GM21515 (cell line): ENCODE data around the gene MPO.

Experiments
- ATAC-seq: cut with Tn5 transposase; IDR thresholded peaks from one replicate; pipeline ENCODE4 v1.9.1; 2021; ENCODE audit not compliant: unreplicated experiment

The MPO gene

DNA sequence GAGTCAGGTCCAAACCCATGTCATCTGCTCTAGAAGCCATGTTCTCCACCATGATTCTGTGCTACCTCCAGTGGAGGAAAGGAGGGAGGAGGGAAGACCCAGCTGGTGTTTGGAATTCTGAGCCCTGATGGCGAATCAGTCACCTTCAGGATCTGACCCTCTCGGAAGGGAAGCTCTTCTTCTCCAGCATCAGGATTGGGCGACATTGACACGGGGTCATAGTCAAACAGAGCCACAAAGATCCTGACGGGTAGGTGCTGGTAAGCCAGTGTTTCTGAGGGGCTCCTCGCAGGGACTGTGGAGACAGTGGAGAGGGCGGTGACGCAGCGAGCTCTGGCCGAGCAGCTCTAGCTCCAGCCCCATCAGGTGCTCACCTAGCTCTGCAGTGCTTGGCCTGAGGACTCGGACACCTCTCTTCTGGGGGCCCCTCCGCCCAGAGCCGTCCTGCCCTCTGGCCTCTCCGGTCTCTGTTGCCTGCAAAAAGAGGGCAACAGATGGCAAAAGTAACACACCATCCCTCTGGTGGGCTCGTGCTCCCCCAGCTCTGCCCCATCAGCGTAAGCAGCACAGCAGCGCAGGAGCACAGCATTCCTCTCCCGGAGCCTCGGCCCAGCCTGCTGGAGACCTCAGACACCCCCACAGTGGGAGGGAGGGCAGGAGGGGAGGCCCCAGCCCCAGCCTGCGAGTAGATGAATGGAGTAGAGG, 26.9 kb upstream of the MPO start:
- no peak for ATAC-seq

DNA sequence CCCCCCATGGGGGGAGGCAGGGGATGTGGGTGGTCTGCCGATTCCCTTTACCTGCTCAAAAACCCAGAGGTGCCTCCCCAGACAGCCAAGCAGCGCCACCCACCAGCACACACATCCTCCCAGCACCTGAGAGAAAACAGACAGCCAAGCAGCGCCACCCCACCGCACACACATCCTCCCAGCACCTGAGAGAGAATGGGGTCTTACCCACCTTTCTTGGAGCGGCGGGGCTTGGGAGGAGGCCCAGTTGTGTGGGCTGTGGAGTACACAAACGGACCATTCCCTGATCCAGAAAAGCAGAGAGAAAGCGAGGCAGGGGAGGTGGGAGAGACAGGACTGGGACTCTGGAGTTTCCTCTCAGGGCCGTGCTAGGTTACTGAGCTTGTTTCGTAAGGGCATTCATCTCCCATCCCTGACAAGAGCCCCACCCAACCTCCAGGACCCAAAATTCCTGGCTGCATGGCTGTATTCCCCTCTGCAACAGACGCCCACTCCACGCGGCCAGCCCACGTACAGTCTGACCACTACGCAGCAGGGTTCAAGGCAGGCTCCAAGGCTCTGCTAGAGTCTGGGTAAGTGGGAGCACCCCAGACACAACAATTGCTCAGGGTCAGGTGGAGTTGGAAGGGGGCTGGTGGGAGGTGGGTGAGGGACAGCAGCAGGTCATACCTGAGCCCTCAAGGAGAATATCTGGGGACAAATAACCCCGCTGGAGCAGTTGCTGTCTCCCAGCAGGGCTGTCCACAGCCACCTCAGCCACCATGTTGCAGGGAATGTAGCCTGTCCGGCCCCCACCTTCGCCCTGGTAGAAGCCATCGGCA, 25.6 kb upstream of the MPO start:
- ATAC-seq = no peak

DNA sequence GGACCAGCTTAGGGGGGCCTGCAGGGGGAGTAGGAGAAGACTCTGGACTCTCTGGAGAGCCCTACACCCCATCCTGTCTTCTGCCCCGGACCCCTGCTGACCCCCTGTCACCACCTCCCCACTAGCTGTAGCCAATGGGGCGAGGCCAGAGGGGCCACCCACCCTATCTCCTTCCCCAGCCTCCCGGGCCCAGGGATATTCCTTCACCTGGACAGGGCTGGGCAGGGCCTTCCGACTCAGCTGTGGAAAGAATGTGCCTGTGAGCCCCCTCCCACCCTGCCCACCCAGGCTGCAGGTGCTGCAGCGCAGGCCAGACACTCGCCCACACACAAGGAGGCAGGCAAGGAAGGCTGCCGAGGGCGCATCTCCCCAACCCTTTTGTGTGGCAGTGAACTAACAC, 24.9 kb upstream of the MPO start:
- no peak for ATAC-seq

DNA sequence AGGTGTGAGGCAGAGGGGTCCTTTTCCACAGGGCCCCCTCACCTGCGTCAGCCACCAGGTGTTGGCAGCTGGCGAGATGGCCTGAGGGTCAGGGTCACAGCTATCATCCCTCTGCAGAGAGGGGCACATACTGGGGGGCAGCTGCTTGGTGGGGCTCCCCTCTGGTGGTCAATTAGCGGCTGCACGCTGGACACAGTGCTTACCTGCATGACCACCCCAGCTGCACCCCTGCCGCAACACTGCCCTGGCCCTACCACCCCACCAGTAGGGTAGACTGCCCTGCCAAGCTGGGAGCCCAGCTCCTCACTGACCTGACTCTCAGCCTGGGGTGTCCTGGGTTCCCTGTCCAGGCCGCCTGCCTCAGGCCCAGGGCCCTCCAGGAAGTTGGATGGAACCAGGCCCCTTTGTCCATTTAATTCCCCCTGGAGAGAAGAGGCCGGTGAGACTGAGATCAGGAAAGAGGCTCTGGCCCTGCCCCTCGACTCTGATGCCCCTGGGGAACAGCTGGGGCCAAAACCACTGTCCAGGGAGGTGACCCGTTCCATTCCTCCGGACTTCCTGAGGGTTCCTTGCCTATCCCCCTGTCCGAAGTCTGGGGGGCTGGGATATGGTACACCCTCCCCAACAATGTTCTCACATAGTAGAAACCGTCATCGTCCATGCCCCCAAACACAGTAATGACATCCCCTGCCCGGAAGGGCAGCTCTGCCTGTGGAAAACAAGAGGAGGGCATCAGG, 24.2 kb upstream of the MPO start:
- no peak for ATAC-seq

DNA sequence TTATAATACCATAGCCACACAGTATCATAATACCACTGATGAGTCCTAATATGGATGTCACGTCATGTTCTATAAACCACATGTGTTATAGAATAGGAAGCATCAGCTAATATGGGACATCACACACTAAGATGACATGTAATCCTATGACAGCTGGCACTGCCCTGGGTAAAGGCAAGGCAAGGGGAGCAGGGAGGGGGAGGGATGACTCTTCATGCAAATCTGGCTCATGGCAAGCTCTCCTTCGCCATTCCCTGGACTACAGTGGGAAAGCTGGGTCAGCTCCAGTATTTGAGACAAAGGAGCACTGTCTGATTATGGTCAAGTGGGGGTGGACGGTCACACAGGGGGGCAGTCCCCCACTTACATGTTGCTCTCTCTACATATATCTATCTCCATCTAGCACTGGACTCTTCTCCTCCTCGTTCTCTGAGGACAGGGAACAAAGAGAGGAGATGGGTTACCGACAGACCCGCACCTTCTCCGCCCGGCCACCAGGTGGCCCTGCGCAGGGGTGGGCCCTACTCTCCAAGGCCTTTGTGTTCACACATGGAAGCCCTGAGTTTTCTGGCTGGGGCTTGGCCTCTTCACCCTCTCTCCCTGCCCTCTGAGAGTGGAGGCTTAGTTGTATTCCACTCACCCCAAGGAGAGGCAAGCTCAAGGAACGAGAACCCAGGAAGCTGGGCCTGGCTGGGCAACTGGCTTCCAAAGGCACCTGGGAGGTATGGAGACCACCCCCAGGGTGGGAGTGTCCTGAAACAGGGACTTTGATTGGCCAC, 23.4 kb upstream of the MPO start:
- ATAC-seq = no peak

DNA sequence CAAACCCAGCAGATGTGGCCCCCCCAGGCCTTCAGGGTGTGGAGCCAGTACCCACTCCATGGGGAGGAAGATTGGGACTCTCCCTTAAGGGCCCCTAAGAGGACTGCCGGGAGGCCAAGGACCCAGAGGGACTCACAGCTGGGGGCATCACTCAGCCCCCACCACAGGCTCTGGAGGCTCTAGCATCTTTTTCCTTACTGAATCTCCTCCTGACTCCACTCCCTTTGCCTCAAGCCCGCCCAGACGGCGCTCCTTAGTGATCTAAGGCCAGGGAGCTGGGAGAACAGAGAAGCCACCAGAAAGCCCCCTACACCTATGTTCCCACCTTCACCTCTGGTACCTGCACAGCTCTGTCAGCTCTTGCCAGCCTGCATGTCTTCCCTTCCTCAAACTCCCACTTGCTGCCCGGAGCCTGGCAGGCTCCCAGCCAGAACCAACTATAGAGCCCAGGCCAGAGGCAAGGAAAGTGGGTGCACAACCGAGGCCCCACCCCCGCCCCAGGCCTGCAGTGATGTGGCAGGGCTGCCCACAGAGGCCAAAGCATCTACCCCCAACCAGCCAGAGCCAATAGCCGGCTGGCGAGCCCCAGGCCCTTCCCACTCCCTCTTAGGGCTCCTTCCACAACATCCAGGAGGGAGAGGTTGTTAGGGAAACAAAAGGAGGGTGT, 22.3 kb upstream of the MPO start:
- ATAC-seq = no peak

DNA sequence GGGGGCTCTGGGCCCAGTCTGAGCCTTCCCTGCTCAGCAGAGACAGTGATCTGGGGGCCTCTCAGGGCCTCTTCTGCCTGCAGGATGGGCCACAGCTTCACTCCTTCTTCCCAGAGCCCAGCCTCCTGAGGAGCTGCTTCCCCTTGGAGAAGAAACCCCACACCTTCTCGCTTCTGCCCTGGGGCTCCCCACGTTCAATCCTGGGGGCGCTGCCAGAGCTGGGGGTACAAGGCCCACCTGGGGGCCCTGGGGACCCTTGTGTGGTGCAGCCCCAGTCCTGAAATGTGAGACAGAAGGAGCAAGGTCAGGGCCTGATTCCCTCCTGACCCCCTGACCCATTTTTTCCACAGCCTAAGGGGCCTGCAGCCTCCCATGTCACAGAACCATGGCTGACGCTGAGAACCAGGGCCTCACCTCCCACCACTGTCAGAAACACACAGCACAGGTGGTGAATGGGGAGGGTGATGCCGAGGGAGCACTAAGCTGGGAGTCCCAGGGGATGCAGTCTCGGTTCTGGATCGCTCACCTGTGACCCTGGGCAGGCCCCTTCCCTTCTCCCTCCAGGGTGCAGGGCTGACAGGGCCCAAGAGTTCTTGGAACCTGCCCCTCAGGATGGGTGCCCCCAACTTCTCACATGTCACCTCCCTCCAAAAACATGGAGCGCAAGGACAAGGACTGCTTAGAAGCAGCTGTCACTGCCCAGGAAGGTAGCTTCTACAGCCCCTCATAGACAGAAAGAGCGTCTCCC, 21.6 kb upstream of the MPO start:
- no peak for ATAC-seq

DNA sequence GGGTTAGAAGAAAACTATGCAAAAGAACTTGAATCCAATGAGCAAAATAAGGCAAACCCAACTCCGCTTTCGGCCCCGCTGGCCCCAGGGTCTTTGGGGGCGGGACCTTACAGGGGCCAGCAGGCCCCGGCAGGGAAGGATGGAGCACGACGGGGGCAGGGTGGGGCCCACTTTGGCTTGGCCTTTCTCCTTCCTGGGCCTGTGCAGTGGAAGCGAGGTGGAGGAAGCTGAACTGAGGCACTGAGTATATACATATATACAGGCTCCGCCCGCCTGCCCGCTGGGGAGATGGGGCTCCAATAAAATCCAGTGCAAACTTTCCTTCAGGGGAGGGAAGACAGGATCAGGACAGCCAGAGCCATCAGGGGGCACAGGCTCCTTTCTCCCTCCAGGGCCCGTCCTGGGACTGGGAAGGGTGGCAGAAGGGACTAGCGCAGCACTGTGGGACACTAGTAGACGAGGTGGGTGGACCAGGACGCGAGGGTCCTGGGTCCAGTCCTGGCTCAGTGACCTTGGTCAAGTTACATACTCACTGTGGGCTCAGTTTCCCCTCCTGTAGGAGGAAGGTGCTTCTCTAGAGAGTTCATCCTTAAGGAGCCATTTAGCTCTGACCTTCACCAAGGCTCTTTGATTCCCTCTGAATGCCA, 20.9 kb upstream of the MPO start:
- no peak for ATAC-seq

DNA sequence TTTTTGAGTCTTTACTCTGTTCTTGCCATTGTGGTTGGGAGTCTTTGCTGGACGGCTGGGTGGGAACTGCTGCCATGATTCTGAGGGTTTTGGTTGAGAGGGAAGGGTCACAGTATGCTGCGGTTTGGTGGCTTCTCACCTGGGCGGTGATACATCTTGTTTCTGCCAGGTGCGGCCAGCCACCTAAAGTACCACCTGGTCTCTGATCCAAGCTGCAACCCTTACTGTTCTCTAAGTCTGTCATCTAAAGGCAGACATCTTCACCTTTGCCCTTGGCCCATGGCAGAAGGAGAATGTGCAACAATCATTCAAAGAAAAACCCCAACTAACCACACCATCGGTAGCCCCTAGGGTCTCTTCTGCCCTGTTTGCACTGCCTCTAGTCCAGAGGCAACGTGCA, 19.6 kb upstream of the MPO start:
- no peak for ATAC-seq

DNA sequence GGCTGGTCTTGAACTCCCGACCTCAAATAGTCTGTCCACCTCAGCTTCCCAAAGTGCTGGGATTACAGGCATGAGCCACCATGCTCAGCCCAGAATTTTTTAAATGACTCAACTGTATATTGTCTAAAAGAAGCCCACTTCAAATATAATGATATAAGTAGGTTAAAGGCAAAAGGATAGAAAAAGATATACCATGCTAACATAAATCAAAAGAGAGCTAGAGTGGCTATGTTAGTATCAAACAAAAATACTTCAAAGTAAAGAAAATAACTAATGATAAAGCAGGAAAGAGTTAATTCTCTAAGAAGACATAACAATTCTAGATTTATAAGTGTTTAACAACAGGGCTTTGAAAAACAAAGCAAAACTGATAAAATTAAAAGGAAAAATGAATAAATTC, 13.3 kb upstream of the MPO start:
- no peak for ATAC-seq

DNA sequence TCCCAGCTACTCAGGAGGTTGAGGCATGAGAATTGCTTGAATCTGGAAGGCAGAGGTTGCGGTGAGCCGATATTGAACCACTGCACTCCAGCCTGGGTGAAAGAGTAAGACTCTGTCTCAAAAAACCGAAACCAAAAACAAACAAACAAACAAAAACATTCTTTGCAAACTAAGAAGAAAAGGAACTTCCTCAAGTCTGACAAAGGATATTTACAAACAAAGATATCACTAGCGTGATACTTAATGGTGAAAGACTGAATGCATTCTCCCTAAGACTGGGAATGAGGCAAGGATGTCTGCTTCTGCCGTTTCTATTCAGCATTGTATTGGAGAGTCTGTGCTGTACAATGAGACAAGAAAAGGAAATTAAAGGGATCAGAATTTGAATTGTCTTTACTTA, 10.5 kb upstream of the MPO start:
- no peak for ATAC-seq

DNA sequence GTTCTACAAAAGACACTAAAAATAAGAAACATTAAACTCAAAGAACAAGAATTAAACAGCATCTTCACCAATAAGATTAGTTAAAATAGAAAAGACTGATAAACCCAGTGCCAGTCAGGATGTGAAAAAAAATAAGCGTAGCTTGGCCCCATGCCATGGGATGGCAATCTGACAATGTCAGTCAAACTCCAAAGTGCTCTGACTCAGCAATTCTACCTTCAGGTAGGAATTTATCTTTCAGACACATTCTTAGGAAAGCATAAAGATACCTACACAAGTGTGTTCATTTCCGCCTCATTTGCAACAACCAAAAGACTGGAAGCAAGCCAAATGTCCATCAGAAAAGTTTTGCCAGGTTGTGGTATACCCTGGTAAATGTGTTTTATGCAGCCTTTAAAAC, 9.1 kb upstream of the MPO start:
- no peak for ATAC-seq

DNA sequence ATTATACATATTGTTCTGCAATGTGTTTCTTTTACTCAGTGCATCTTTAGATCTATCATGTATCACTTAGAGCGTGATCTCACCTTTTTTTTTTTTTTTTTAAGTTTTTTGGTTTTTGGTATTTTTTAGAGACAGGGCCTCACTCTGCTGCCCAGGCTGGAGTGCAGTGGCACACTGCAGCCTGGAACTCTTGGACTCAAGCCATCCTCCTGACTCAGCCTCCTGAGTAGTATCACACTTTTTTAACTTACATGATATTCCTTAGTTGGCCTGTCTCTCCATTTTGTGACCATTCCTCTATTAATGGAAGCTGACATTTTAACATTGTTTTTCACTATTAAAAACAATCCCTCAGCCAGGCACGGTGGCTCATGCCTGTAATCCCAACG, 4.7 kb upstream of the MPO start:
- ATAC-seq = no peak

DNA sequence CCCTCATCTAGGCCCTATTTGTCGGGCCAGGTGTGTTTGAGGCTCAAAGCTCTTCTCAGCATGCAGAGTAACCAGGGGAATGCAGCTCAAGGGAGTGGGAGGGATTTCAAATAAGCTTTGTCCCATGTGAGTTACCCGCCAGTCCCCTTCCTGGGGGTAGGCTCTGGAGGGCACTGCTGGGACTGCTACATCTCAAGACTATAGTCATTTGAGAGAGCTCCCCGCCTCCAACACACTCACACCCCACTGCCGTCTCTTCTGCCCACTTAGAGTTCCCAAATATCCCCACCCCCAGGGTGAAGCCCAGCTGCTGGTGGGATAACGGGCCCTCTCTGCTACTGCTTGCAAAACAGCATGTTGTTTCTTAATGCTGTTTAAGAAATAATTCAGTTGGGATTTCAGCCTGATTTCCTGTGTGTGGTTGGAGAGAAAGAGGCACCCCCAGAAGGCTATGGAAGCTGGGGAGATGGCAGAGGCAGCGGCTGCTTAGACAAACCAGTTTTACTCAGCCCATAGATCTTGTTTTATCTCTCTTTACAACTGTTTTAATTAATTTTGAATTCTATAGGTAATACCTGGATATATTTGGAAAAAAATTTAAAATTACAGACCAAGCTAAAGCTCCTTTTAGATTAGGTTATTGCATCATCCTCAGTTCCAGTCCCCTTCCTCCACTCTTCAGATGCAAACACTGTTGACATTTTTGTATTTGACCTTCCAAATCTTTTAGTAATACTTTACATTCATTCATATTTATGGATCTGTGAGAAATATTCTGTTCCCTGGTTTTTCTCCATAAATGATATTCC, 4.1 kb upstream of the MPO start:
- ATAC-seq = no peak

DNA sequence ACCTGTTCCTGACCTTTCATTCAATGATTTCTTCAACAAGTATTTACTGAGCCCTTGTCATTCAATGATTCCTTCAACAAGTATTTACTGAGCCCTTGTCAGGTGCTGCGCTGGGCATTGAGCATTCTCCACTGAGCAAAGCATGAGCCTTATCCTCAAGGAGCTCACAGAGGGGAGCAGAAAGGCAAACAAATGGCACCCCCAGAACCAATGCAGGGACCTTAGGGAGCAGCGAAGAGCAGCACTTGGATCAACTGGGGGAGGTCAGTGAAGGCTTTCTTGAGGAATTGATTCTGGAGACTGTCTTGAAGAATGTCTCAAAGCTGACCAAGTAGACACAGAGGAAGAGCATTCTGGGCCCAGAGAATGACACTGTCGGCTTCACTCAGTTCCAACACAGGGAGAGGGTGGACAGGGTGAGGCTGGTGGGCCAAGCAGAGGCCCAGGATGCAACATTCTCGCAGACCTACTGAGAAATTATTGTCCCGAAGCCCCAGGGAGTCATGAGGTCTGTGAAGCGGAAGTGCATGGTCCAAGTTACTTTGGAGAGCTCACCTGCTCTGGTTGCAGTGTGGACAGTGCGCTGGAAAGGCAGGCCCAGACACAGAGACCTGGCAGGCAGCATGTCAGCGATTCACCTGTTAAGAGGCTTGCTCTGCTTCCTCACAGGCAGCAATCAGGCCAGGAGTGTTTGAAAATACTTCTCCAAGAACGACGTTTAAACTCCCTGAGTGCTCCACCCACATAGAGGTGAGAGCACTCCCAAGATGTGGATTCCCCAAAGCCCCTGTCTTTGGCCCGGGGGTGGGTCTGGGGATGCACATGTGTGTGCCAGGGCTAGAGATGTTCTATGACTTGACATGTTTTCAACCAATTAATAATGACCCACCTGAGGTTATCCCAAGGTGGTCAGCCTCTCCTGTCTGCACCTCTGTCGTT, 3.2 kb upstream of the MPO start:
- no peak for ATAC-seq

DNA sequence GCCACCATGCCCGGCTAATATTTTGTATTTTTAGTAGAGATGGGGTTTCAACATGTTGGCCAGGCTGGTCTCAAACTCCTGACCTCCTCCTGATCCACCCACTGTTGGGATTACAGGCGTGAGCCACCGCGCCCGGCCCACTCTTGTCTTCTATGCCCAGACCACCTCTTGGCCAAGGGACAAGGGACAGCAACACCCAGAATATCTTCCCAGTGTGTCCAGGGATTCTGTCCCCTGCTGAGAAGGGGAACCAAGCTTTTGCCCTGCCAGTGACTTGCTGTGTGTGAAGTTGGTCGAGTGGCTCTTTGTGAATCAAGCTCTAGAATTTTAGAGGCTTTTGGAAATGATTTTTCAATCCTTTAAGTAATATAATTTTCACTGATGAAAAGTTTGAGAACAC, 1.7 kb upstream of the MPO start:
- no peak for ATAC-seq

DNA sequence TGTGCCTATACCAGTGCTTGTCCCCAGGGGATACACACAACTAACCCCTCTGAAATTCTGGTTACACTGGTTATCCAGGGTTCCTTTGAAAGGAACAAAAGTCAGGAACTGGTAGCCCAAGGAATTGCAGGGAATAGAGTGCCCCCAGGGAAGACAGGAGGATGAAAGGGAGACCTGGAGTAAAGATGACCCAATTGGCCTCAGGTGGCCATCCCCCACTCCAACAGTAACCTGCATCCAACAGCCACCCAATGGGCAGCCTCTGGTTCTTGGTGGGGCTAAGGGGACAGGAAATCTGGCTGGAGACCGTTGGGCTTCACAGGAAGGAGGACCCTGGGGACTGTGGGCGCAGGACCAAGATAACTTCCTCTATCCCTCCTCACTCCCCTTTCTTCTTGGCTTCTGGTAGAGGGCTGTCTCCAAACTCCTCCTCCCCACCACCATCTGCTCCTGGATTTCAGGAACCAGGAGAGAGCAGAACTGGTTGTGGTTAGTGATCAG, 826 bp upstream of the MPO start:
- no peak for ATAC-seq
